ENCODE measurements around the gene SORBS2.
A peak's percentile ranks its signal among the peaks of the same experiment; 100 is the strongest.

SORBS2 gene

DNA sequence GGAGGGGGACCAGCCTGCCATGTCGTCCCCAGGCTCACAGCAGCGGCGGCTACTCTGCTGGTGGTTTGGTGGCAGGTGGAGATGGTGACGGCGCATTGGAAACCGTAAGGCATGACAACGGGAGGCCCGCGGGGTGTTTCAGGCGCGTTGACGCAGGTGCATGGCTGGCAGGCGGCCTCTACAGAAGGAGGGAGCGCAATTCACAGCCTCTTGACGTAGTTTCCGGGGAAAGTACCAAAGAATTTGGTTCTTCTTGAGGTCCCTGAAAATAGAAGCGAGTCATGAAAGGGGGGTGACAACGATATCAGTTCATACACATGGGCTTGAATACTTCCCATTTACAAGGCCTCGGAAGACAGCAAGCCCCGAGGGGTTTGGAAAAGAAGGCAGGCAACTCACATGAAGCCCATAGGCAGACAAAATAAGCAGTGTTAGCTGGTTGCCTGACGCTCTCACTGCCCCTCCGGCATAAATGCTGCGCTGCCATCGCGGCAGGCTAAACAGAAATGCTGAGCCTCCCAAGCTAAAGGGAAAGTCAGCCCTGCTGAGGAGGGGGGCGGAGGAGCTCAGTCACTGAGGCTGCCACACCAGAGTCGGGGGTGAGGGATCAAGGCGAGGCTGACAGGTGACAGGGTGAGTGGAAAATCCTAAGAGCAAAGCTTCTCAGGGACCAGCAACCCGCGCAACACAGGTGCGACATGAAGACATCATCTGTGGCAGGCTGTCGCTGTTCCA lies 224.4 kb downstream of the SORBS2 start:
- TF ChIP-seq CTCF (IDR thresholded peaks at IDR 0.05; ENCODE audit: extremely low read depth, missing control alignments), result no peak
- peak; percentile 84 for DNase-seq (ENCODE audit: low spot score)

- no peak for TF ChIP-seq CTCF (IDR thresholded peaks at IDR 0.05; ENCODE audit: extremely low read depth, missing control alignments)
Observed at GRCh38 chr4:185587030-185587426, 225.0 kb downstream of the SORBS2 start.

DNA sequence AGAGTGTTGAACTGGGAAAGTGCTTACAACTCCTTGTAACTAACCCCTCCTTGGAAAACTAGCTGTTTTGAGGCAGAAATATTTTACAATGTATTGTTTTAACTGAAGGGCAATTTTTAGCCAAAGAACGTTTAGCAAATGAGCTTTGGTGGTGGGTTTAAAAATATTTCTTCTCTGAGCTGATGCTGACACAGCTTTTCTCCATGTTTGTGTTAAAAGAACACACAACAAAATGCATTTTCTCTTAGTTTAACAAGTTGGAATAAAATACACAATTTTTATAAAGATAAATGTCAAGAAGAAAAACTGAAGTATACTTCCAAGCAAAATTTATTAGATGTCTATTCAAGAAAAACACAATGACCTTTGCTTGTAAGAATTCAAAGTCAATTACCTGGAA lies 226.8 kb downstream of the SORBS2 start:
- no peak for TF ChIP-seq CTCF (IDR thresholded peaks at IDR 0.05; ENCODE audit: extremely low read depth, missing control alignments)
- no peak for DNase-seq (ENCODE audit: low spot score)

More at GRCh38 chr4:185587030-185587426, 225.0 kb downstream of the SORBS2 start:
- no peak for DNase-seq (ENCODE audit: low spot score)

DNA sequence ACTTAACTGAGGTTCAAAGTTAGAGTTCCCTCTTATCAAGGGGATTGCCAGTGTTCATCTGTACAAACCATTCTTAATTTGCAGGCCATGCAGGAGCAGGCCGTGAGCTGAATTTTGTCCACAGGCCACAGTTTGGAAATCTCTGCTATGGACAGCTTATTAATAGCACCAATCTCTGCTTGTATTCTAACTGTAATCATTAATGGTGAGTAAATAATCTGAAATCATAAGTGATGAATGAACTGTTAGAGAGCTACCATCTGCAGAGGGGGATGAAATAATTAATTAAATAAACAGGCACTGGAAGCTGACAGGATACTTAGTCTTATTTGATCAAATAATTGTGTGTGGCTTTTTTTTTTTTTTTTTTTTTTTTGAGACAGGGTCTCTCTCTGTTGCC lies 228.2 kb downstream of the SORBS2 start:
- DNase-seq (ENCODE audit: low spot score), result no peak
- no peak for TF ChIP-seq CTCF (IDR thresholded peaks at IDR 0.05; ENCODE audit: extremely low read depth, missing control alignments)

- no peak for DNase-seq (ENCODE audit: low spot score)
- no peak for TF ChIP-seq CTCF (IDR thresholded peaks at IDR 0.05; ENCODE audit: extremely low read depth, missing control alignments)
Observed at GRCh38 chr4:185582651-185583400, 229.2 kb downstream of the SORBS2 start.

GRCh38 chr4:185580699-185581098 lies 231.3 kb downstream of the SORBS2 start:
- no peak for DNase-seq (ENCODE audit: low spot score)
- no peak for TF ChIP-seq CTCF (IDR thresholded peaks at IDR 0.05; ENCODE audit: extremely low read depth, missing control alignments)

DNA sequence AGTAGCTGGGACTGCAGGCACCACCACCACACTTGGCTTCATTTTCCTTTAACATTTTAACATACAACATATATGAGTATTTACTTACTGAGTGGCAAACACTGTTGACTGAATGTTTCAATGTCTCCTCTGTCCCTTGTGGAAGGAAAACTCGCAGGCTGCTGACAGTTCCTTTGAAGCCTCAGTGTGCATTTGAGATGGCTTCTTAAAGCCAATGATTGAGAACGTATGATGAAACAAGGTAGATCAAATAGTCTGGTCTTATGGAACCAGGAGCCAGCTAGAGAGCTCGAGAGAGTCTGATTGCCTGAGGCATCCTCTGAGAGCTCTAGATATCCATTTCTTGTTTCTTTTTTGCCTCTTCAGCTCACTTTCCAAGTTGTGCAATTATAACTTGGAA lies 233.7 kb downstream of the SORBS2 start:
- TF ChIP-seq CTCF (IDR thresholded peaks at IDR 0.05; ENCODE audit: extremely low read depth, missing control alignments), result no peak
- no peak for DNase-seq (ENCODE audit: low spot score)
